Measurements from ENCODE around the gene ATG16L1.

- TF ChIP-seq, protein P1, sequence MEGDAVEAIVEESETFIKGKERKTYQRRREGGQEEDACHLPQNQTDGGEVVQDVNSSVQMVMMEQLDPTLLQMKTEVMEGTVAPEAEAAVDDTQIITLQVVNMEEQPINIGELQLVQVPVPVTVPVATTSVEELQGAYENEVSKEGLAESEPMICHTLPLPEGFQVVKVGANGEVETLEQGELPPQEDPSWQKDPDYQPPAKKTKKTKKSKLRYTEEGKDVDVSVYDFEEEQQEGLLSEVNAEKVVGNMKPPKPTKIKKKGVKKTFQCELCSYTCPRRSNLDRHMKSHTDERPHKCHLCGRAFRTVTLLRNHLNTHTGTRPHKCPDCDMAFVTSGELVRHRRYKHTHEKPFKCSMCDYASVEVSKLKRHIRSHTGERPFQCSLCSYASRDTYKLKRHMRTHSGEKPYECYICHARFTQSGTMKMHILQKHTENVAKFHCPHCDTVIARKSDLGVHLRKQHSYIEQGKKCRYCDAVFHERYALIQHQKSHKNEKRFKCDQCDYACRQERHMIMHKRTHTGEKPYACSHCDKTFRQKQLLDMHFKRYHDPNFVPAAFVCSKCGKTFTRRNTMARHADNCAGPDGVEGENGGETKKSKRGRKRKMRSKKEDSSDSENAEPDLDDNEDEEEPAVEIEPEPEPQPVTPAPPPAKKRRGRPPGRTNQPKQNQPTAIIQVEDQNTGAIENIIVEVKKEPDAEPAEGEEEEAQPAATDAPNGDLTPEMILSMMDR (tag by site-specific recombination; IDR thresholded peaks at IDR 0.05) = no peak
- TF ChIP-seq HIC1 (tag by site-specific recombination; IDR thresholded peaks at IDR 0.05) (no peak), ZBTB21 (tag by site-specific recombination; IDR thresholded peaks at IDR 0.05) (no peak)
Observed at GRCh38 chr2:233263045-233263570, 11.6 kb downstream of the ATG16L1 start.

All from HEK293 (cell line).